HG02678 (cell line): ENCODE data around the gene JHY.
"Not testable (repeated sequence)": the region's sequence is repeated elsewhere in the genome, so short reads cannot be mapped to it uniquely, and the experiment has no call there.

Experiments
- ATAC-seq: cut with Tn5 transposase; IDR thresholded peaks from one replicate; pipeline ENCODE4 v1.9.1; 2021; ENCODE audit warnings: mild to moderate bottlenecking, moderate library complexity; ENCODE audit not compliant: unreplicated experiment

The JHY gene

DNA sequence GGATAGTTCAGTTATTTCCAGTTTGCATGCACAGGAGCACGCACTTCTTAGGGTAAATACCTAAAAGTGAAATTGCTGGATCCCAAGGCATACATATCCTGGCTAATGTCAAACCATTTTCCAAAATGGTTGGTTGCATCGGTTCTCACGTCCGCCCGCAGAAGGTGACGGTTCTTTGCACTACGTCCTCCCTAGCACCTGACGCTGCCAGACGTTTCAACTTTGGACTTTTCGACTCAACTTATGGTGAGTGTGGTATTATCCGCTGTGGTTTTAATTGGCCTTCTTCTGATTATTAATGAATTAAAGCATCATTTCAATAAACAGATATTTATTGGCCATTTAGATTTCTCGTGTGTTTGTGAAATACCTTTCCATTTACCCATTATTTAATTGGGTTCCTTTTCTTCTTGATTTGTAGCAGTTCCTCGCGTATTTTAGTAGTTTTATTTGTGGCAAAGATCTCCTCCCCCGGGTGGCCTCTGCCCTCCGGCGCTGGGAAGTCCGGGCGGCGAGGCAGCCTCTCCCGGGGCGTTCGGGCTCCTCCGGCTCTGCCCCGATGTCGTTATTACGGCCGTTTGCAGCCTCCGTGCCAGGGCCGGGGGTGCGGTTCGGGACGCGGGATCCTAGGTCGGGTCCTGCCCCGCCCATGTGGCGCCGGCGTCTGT lies at the start of gene JHY:
Gene JHY, plus strand, starts transcription at position 571 of the 668 bp plus-strand sequence. CDS start 3,091 bp downstream, outside the sequence.
- ATAC-seq: no peak

DNA sequence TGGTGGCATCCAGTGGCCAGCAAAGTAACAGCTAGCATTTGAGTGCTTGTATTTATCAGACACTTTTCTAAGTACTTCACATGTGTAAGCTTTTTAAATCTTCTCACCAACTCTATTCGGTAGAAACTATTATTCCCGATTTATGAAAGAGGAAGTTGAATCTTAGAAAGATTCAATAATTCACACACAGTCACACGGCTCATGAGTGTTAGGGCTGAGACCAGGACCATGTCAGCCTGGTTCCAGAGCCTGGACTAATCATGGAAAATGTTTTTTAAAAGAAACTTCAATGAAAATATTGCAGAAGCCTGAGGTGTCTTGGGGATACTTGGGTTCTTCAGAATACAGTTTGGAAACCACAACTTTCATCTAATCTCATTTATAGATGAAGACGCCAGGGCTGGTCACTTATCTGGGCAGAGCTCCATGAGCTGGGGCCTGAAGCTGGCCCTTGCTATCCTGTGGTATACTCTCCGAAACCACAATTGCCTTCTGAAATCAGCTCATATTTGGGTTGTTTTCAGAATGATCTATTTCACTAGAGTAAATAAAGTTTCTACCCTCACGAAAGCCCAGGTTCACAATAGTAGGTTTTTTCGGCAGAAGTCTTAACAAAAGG lies 48.6 kb upstream of the JHY start:
- no peak for ATAC-seq

DNA sequence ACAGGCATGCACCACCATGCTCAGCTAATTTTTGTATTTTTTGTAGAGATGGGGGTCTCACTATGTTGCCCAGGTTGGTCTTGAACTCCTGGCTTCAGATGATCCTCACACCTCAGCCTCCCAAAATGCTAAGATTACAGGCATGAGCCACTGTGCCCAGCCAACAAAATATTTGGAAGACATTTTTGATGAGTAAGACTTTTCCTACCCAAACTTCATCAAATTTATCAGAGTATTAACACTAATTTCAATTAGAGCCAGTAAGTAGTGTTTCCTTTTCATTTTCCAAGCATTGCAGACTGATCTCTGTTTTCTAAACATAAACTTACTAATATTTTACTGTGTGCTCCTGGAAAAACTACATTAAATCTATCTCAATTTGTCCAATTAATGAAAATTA lies 45.6 kb upstream of the JHY start:
- no peak for ATAC-seq

DNA sequence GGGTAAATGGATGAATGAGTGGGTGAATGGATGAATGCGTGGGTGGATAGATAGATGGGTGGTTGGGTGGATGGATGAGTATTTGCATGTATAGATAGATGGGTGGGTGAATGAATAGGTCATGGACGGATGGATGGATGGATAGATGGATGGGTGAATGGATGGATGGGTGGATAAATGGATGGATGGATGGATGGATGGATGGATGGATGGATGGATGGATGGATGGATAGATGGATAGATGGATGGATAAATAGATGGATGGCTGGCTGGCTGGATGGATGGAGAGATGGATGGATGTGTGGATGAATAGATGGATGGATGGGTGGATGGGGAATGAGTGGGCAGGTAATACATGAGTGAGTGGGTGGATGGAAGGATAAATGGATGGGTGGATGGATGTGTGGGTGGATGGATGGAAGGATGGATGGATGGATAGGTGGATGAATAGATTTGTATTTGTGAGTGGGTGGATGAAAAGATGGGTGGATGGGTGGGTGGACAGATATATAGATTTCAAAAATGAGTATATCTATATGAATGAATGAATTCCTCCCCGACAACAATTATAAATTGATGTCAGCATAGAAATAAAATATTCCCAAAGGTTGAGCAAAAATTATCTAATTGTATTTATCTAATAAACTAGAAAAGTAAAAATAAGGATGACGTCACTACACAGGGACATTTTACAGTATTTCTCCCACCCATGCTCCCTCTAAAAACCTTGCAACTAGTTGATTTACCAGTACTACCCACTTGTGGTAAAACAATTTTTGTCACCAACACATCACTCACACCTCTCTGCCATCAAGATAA lies 44.8 kb upstream of the JHY start:
- ATAC-seq: no peak

DNA sequence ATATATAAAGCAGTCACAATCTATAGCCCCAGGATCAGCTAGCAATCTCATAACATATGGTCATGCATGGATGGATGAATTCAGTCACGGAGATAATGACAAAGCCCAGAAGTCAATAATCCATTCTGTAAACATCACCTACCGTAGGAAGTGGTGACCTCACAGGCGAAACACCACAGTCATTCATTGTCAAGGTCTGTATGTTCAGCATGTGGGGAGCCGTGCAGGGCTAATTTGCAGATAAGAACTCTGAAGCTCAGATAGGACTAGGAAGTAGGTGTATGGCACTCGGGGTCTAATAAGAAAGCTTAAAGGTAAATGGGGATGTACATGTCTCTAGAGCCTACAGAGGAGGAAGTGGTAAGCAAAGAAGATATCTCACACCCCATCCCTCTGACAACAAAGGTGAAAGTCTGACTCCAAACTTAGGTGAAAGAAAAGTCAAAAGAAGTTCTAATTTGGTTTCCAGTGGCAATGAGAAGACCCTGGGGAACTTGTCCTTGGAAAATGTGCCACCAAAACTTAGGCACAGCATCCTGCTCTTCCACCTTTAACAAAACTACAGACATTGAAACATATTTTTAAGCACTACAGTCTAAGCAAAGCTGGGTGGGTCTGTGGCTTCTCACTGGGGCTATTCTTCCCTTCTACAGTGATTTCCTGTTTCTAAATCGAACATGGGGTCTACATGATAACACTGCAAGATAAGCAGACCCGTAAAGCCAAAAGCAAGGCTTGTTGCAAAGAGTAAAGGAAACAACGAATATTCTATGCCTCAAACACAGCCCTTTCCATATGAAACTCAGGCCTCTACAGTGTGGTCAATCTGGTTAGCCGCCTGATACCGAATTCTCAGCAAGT lies 39.0 kb upstream of the JHY start:
- peak; percentile 68 for ATAC-seq

DNA sequence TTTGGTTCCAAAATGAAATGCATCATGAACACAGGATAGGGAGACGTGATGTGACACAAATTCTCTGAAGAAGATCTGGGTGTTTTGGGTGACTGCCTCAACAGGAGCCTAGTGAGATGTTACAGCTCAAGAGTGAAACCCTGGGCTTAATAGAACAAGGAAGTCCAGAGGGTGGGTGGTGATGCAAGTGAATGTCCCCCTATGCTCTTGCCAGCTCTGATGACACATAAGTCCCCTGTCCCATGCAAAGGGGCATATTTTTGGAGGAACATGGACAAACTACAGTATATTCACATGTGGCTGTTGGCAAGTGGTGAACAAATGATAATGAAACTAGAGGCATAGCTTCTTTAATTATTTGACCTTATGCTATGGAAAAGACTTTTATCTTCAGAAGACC lies 35.1 kb upstream of the JHY start:
- ATAC-seq: no peak

DNA sequence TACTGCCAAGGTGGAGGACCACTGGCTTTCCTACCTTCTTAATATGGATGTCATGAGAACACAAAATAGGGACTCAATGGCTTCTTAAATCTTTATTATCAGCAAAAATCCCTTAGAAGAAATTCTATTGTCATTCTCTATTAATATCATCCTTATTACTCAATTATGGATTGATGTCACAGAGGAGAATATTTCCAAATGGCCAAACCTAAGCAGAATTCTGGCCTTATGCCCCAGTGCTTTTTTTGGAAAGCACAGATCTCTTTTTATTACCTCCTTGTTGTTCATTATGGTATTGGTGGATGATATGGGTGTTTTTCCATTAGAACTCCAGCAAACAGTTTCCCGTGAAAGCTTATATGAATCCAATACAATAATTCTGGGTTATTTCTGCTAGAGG lies 34.4 kb upstream of the JHY start:
- no peak for ATAC-seq

DNA sequence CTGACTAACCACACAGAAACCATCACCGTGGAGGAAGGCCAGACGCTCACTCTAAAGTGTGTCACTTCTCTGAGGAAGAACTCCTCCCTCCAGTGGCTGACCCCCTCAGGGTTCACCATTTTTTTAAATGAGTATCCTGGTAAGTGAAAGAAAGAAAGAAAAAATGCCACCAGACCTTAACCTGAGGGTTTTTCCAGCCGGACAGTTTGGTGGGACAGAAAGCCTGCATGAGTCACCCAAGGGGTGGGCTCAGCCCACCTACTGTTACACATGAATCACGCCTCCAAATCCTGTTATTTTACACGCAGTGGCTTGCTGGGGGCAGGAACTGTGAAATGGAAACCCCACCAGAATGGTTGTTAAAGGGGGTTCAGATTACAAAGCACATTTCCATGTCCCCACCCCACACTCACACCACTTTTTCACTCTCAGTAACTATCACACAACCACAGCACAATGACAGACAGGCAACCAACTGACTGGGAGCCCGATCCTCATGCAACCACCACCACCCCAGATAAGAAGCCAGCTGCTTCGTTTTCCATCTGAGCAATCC lies 32.4 kb upstream of the JHY start:
- ATAC-seq: no peak

DNA sequence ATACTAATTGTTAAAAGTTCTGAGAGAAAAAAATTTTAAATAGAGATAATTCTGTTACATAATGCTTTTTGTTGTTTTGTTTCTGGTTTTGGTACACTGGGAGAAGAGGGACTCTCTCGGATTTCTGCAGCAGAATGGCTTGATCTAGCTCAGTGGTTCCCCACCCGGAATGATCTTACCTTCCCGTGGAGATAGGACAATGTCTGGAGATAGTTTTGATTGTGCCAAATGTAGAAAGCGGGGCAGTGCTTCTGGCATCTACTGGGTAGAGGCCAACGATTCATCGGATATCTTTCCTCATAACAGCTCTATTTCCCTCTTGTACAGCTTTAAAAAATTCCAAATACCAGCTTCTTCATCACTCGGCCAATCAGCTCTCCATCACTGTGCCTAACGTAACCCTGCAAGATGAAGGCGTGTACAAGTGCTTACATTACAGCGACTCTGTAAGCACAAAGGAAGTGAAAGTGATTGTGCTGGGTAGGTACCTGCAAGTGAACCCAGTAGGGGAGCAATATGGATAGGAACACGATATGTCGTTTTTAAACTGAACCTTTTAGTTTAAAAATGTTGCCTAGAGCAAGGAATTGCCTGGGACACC lies 31.1 kb upstream of the JHY start:
- peak; percentile 58 for ATAC-seq

DNA sequence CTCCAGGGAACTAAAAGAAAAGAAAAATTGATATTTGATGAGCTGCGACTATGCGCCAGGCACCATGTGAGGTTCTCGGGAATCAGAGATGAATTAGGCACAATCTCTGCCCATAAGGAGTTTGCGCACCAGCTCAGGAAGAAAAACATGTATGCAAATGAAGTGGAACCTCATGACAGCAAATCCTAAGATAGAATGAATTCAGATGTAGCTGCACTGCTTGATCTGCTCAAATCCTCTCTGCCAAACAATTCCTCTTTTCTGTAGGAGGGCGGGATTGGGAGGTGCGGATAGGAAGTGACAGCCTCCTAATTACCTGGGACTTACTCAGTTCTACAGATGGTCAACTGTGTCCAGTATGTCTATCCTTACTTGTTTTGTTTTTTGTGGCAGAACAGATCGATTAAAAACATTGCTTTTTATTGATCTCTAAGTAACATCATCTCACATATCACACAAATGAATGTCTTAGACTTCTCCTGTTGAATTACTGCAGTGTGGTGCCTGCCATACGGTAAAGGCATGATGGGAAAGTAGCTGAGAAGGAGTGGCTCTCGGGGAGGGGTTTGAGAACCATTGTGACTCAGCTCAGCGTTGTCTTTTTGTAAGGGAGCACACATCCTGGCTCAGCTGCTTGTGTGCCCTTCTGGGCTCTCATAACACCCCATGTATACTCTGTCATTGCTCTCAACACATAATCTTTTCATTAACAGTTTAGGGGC lies 30.3 kb upstream of the JHY start:
- ATAC-seq: no peak

DNA sequence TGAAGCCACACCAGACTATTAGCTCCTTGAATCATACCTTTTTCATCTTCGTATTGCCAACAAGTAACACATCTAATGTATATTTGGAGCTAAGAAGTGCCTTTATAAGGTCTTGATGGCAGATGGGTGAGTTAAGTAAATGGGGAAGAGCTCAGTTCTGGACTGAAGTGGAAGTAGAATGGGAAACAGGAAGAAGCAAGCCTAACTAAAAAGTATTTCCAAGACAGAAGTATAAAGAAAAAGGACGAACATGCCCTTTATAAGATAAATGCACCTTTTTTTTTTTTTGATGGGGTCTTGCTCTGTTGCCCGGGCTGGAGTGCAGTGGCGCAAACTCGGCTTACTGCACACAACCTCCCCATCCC lies 29.8 kb upstream of the JHY start:
- no peak for ATAC-seq

DNA sequence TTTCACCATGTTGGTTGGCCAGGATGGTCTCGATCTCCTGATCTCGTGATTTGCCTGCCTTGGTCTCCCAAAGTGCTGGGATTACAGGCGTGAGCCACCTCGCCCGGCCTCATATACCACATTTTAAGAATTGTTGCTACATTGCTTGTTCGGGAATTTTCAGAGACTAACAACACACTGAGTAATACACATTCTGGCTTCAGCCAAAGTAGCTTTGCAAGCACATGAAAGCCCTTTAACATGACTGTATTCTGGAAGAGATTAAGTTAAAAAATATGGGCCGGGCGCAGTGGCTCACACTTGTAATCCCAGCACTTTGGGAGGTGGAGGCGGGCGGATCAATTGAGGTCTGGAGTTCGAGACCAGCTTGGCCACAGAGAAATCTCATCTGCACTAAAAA lies 29.3 kb upstream of the JHY start:
- no peak for ATAC-seq

DNA sequence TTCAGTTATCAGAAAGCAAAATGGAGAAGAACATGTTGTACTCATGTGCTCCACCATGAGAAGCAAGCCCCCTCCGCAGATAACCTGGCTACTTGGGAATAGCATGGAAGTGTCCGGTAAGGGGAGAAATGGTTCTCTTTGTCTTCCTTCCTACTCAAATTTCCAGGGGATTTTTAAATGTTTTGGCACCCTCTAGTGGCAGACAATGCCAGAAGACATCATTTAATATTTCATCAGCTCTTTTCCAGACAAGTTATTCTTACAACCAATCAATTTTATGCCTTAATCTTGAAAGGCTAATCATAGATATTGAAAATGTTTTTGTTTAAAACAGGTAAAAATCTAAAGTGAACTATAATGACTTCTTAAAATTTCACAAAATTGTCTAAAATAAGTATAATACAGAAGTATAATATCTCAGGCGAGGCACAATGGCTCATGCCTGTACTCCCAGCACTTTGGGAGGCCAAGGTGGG lies 28.6 kb upstream of the JHY start:
- ATAC-seq: no peak

DNA sequence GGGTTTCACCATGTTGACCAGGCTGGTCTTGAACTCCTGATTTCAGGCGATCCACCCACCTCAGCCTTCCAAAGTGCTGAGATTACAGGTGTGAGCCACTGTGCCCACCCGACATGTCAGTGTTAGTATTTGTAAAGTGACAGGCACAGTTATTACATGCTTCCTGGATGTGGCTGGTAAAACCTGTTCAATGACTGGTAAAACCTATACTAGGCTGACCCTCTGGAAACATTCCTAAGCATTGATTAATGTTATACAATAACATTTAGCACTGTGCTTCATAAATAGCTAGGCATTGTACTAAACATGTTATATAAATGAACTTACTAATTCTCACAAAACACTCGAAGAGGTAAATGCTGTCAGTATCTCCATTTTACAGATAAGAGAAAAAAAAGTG lies 20.9 kb upstream of the JHY start:
- no peak for ATAC-seq

DNA sequence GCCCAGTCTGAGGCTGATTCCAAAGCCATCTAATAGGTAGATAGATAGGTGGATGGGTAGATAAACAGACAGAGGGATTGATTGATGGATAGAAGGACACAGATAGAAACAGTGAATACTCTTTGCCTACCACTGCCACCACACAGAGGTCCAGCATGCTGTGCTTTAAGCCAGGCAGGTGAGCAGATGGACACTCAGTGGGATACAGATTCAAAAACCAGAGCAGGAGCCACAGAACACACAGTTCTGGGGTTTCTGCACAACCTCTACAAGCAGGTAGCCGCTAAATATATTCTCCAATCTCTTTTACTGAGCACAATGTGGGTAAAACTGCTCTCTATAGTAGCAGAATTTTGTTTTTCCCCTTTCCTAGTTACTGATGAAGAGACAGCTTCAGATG lies 20.5 kb upstream of the JHY start:
- no peak for ATAC-seq

DNA sequence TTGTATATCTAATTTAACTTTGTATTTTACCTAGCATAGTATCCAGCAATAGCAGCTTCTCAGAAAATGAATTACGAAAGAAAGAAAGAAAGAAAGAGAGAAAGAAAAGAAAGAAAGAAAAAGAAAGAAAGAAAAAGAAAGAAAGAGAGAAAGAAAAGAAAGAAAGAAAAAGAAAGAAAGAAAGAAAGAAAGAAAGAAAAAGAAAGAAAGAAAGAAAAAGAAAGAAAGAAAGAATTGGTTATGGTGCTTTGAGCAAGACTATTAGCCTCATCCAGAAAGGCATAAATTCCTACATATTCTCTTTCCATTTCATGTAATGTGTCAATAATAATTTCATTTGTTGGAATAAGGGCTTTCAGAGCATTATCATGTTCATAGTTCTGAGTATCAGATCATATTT lies 19.4 kb upstream of the JHY start:
- ATAC-seq: not testable (repeated sequence)

DNA sequence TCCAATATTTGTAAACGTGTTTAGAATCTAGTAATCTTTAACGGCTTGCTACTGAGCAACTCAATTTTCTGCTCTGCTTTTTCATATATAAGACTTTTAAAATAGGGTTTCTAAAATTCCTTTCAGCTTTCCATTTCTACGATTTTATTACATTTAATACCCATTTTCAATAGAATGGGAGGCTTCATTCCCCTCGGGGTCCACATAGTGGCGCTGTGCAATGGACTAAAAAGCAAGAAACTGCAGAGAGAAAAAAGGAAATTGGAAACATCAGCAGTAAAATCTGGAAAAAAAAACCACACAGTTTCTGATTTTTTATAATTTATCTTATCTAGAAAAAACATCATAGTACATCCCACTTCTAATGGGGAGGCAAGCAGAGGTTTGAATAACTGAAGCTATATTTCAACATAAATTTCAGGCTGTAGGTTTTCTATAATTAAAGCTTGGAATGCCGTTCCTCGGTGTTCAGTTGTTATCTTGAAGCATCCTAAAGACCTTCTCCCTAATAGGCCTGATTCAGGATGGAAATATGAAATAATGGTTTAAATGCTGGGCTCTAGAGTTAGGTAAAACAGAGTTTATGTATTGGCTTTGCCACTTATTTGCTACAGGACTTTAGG lies 18.7 kb upstream of the JHY start:
- ATAC-seq: no peak

DNA sequence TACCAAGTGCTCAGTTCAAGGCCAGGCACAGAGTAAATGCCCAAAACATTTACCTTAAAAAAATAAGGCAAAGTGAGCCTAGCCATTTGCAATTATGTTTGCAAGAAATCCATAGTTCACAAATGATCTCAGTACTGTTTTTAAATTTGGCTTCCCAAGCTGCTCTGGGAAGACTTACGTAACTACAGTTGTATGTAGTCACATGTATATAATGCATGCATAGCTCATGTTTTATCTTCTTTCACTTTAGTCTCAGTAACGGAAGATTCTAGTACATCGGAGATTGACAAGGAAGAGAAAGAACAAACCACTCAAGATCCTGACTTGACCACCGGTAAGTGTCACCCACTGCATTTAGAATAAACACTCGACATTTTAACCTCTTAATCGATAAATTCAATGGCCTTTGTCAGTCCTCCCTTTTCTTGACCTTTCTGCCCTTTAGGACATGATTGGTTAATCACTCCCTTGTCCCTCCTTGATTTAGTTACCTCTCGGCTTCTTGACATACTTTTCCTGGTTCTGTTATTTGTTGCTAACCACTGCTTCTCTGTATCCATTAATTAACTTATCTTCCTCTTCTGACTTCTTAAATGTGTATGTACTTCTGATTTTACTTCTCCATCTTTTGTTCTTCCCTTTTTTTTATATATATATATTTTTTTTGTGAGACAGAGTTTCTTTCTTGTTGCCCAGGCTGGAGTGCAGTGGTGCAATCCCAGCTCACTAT lies 18.0 kb upstream of the JHY start:
- ATAC-seq: no peak

DNA sequence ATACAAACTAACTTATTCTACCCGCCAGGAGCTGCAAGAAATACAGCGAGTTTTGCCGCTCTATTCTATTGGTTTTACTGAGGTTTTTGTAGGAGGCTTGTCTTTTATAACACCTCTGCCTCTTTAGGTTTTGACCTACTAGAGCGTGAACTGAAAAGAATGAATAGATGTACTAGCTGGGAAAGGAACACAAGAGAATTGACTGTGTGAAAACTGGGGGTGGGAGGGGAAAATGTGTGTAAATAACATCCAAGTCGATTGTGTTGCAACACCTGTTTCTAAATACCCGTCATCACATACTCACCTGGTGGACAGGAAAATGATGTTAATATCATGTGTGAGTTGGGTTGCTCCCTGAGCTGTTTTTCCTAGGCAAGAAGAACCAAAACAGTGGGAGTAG lies 12.9 kb upstream of the JHY start:
- ATAC-seq: no peak
